Right renal pelvis (tissue), 4 donors: ENCODE data around the gene ARHGAP9. TPM values are rescaled to one million over a fixed set of nuclear protein-coding genes. Genes with fewer than 3 reads are reported as not detected.

ENCODE experiments used
- polyA plus RNA-seq, 4 donors: library from polyadenylated mRNA; unstranded; fragments of 120-200 nt; gene quantifications; one replicate each; pipeline ENCODE4 v1.2.1, GENCODE V29; 2013; ENCODE audit not compliant: insufficient read length in 4 of 4

Gene ARHGAP9
- polyA plus RNA-seq, 4 donors: 2.3 to 4.1 (median 2.6) TPM

Other genes with a start within 250 kb of the ARHGAP9 start
- gene STAC3, start 228.7 kb downstream of the ARHGAP9 start, polyA plus RNA-seq: 1 to 10 TPM; 3.4 to 4.5 (median 3.7) TPM
- 10 to 100 TPM; 59.0 to 88.3 (median 69.8) TPM for gene R3HDM2, start 48.8 kb downstream of the ARHGAP9 start, polyA plus RNA-seq
- gene INHBC, start 45.1 kb downstream of the ARHGAP9 start, polyA plus RNA-seq: under 1 TPM; 0.15 to 0.30 (median 0.26) TPM
- under 1 TPM; 0.42 to 0.51 (median 0.50) TPM for gene INHBE, start 24.6 kb downstream of the ARHGAP9 start, polyA plus RNA-seq
- 10 to 100 TPM; 17.2 to 22.4 (median 19.4) TPM for gene GLI1, start 20.1 kb downstream of the ARHGAP9 start, polyA plus RNA-seq
- 100 to 1,000 TPM; 107 to 120 (median 111) TPM for gene MARS1, start 8.2 kb upstream of the ARHGAP9 start, polyA plus RNA-seq
- gene DDIT3, start 40.6 kb upstream of the ARHGAP9 start, polyA plus RNA-seq: 10 to 100 TPM; 29.2 to 37.3 (median 30.3) TPM
- gene MBD6, start 43.0 kb upstream of the ARHGAP9 start, polyA plus RNA-seq: 10 to 100 TPM; 53.9 to 82.1 (median 62.1) TPM
- 100 to 1,000 TPM; 159 to 179 (median 166) TPM for gene DCTN2, start 67.3 kb upstream of the ARHGAP9 start, polyA plus RNA-seq
- 1 to 10 TPM in 1 of 4 donors, under 1 TPM in 3; 0.24 to 1.3 (median 0.36) TPM for gene KIF5A, start 70.2 kb upstream of the ARHGAP9 start, polyA plus RNA-seq
- gene PIP4K2C, start 111.3 kb upstream of the ARHGAP9 start, polyA plus RNA-seq: 10 to 100 TPM; 41.6 to 47.4 (median 45.1) TPM
- gene DTX3, start 125.0 kb upstream of the ARHGAP9 start, polyA plus RNA-seq: 10 to 100 TPM; 55.8 to 64.9 (median 57.0) TPM
- 10 to 100 TPM; 30.0 to 37.1 (median 32.9) TPM for gene ARHGEF25, start 131.6 kb upstream of the ARHGAP9 start, polyA plus RNA-seq
- gene B4GALNT1, start 153.3 kb upstream of the ARHGAP9 start, polyA plus RNA-seq: 1 to 10 TPM in 1 of 4 donors, under 1 TPM in 3; 0.82 to 1.2 (median 0.93) TPM
- gene OS9, start 214.3 kb upstream of the ARHGAP9 start, polyA plus RNA-seq: 100 to 1,000 TPM; 209 to 223 (median 214) TPM